AG10803 (cell line): ENCODE data around the gene MCMBP.

ENCODE experiments used
- DNase-seq: peaks from one replicate; pipeline ENCODE4 v3.0.0; 2010; ENCODE audit warnings: low read depth
- H3K4me3 ChIP-seq: 2 replicates; pipeline ENCODE4 v1.5.1; 2011; ENCODE audit warnings: mild to moderate bottlenecking, low read length, control low read depth
- TF ChIP-seq, protein P1 (sequence below): conservative IDR thresholded peaks from 2 replicates; pipeline ENCODE4 v1.5.1; 2011; ENCODE audit warnings: mild to moderate bottlenecking, low read length, control low read depth, inconsistent platforms

Gene MCMBP

DNA sequence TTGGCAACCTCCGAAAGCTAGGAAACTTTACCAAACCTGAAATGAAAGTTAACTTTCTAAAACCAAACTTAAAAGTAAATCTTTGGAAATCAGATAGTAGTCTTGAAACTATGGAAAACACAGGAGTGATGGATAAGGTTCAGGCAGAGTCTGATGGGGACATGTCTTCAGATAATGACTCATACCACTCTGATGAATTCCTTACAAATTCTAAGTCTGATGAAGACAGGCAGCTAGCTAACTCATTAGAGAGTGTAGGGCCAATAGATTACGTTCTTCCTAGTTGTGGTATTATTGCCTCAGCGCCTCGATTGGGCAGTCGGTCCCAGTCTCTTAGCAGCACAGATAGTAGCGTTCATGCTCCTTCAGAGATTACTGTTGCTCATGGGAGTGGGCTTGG is 45.9 kb downstream of the MCMBP start:
- no peak for DNase-seq
- H3K4me3 ChIP-seq: no peak overlapping the region
- TF ChIP-seq, protein P1, sequence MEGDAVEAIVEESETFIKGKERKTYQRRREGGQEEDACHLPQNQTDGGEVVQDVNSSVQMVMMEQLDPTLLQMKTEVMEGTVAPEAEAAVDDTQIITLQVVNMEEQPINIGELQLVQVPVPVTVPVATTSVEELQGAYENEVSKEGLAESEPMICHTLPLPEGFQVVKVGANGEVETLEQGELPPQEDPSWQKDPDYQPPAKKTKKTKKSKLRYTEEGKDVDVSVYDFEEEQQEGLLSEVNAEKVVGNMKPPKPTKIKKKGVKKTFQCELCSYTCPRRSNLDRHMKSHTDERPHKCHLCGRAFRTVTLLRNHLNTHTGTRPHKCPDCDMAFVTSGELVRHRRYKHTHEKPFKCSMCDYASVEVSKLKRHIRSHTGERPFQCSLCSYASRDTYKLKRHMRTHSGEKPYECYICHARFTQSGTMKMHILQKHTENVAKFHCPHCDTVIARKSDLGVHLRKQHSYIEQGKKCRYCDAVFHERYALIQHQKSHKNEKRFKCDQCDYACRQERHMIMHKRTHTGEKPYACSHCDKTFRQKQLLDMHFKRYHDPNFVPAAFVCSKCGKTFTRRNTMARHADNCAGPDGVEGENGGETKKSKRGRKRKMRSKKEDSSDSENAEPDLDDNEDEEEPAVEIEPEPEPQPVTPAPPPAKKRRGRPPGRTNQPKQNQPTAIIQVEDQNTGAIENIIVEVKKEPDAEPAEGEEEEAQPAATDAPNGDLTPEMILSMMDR: no peak

DNA sequence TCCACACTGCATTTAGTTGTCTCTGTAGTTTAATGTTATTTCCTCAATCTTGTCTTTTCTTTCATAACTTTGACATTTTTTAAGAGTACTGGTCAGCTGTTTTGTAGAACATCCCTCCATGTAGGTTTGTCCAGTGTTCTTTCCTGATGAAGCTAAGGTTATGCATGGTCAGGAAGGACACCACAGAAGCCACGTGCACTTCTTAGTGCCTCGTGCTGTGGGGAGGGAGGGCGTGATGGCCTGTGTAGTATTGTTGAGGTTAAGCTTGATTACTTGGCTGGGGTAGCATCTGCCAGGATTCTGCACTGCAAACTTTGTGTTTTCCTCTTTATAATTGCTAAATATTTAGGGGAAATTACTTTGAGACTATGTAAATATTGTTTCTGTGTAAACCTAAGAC is 48.3 kb downstream of the MCMBP start:
- DNase-seq: no peak
- TF ChIP-seq, protein P1: no peak
- no peak overlapping the region for H3K4me3 ChIP-seq

DNA sequence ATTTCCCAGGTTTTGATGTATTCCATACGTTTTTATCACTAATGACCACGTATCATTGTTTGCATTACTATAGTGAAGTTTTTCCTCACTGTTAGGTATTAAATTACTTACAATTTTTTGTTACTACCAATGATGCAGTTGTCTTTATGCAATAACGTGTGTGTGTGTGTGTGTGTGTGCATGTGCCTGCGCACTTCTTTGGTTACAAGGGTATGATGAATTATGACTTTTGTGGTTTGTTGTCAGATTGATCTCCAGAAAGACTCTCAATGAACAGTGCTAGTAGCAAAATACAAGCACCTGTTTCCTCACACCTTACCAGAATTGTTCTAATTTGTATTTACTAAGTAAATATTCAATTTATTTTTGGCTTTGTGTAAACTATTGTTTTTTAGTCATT is 51.5 kb downstream of the MCMBP start:
- TF ChIP-seq, protein P1: no peak
- DNase-seq: no peak
- H3K4me3 ChIP-seq: no peak overlapping the region

DNA sequence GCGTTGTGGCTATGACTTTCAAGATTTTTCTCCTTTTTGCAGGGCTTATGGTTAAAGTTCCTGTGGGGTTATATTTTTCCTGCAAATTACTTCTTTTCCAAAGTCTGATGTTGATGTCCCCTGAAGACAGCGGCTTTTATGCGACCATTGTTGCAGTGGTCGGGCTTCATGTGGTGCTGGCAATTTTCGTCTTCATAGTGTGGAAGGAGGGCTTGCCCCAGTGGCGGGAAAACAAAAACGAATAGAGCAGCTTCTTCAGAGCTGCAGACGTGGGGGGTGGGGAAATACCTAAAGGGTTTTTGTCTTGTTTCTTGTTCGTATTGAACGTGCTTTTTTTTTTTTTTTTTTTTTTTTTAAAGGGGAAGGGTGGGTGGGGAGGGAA is 53.8 kb downstream of the MCMBP start:
- TF ChIP-seq, protein P1: no peak
- peak overlapping the region; percentile 54 for H3K4me3 ChIP-seq

DNA sequence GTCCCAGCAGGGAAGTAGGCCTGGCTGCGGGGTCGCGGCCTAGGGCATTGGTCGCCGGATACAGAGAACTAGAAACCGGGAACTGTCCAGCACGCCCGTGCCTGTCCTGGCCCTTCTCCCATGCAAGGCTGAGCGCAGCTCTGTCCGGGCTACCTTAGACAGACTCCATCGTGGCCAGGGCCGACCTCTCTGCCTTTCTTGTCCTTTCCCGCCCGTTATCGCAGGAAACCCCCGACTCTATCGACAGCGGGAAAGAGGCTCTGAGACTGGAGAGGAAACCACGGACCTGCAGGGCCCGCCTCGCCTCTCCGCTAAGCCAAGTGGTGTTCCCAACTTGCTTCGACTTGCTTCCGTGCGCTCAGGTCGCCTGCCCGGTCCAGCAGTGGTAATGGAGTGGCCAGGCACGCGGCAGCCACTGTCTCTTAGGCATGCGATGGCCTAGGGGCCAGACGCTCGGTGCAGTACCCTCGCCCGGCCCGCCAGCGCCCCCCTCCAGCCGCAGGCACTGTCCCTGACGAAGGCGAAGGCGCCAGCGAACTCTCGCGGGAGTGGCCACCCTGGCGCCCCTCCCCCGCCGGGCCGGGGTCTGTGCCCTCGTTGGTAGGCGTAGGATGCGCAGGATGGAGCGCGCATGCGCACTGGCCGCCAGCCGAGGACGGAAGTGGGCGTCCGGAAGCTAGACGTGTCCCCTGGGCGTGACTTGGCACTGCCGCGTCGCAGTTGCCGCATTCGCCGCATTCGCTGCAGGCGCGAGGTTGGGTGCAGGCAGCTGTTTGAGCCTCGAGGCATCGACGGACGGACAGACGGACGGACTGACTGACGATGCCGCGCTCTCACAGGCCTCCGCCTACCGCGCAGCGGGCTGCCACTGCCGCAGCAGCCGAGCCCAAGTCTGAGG is 54.4 kb downstream of the MCMBP start:
- DNase-seq: peak; percentile 49
- TF ChIP-seq, protein P1: no peak
- H3K4me3 ChIP-seq: peak overlapping the region; percentile 54

More for the DNA sequence above, 53.8 kb downstream of the MCMBP start:
- no peak for DNase-seq

DNA sequence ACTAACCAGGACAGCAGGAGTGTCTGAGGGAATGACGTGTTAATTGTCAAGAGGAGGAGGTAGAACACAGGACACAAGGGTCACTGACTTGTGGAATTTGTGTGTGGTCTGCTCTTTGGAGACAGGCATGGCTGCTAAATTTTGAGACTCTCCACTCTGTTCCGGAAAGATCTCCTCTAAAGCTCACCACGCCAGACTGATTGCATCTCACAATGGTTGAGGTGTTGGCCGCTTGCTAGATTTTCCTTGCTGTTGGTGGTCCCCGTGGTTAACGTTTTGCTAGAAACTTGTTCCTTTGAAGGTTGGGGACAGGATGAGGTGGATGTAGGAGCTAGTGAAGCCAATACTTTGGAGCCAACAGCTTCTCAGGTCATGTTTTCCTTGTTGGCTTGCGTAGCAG is 57.0 kb downstream of the MCMBP start:
- TF ChIP-seq, protein P1: no peak
- no peak overlapping the region for H3K4me3 ChIP-seq
- no peak for DNase-seq

DNA sequence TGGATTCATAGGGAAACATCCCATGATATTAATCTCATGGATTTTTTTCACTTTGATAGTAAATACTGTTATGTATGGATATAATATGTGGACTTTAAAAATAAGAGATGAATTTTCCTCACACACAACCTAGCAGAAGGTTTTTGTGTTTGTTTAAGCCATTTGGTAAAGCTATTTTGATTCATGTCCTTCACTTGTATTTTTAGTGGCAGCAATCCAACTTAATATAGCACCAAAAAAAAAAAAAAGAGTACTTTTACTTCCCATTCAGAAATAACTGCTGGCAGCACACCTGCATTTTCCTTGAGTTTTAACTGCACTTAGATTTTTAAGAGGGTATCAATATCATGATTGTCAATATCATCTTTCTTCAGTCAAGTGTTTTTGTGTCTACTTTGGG is 60.0 kb downstream of the MCMBP start:
- no peak for DNase-seq

More for the DNA sequence above, 60.0 kb downstream of the MCMBP start:
- H3K4me3 ChIP-seq: no peak overlapping the region
- TF ChIP-seq, protein P1: no peak
